Neural crest cell (in vitro differentiated cells): ENCODE measurements around the gene GNAT2. TPM values are rescaled to one million over a fixed set of nuclear protein-coding genes. Genes with fewer than 3 reads are reported as not detected.

ENCODE experiments used
- DNase-seq: peaks from one replicate; pipeline ENCODE4 v3.0.0; 2021; ENCODE audit warnings: low read depth, mixed read lengths, low spot score
- H3K27ac Mint-ChIP-seq: one replicate; pipeline ENCODE4 v1.8.0; 2021; ENCODE audit warnings: mild to moderate bottlenecking, mixed read lengths; ENCODE audit not compliant: unreplicated experiment
- H3K27me3 Mint-ChIP-seq: 2 replicates; pipeline ENCODE4 v1.8.0; 2021; ENCODE audit warnings: low read depth, mild to moderate bottlenecking, mixed read lengths
- H3K36me3 Mint-ChIP-seq: 2 replicates; pipeline ENCODE4 v1.8.0; 2021; ENCODE audit warnings: low read depth, mild to moderate bottlenecking, mixed read lengths
- H3K4me1 Mint-ChIP-seq: 2 replicates; pipeline ENCODE4 v1.8.0; 2021; ENCODE audit warnings: mixed read lengths
- H3K4me3 Mint-ChIP-seq: one replicate; pipeline ENCODE4 v1.8.0; 2021; ENCODE audit warnings: mild to moderate bottlenecking, mixed read lengths
- H3K9me3 Mint-ChIP-seq: 2 replicates; pipeline ENCODE4 v1.8.0; 2021; ENCODE audit warnings: mixed read lengths
- CTCF ChIP-seq: fragments of 200-600 bp; sonication (generic); conservative IDR thresholded peaks from 2 replicates; pipeline ENCODE4 v1.5.0; 2021; ENCODE audit warnings: antibody characterized with exemption, mild to moderate bottlenecking
- total RNA-seq: library from RNA; stranded (reverse); gene quantifications from 2 replicates; pipeline ENCODE4 v1.2.1, GENCODE V29; 2021

GNAT2 gene
- total RNA-seq, 1 donor from 2014 or later: not detected

- H3K4me3 Mint-ChIP-seq: peak within 1 kb of the TSS; percentile 94
- peaks cover 37% of the 10 kb centered on the region for H3K4me1 Mint-ChIP-seq
- H3K27me3 Mint-ChIP-seq: peaks cover 35% of the 10 kb centered on the region
- no peak for TF ChIP-seq CTCF
- H3K36me3 Mint-ChIP-seq: no peaks in the 10 kb centered on the region
- peak within 1 kb of the TSS; percentile 95 for H3K27ac Mint-ChIP-seq
- H3K9me3 Mint-ChIP-seq: no peaks in the 10 kb centered on the region
- DNase-seq: peak; percentile 68
Observed at GRCh38 chr1:109655615-109656519, 36.5 kb upstream of the GNAT2 start, which contains the start of gene GSTM4. Gene GSTM4, plus strand, starts transcription at chr1:109656099. Its CDS starts 291 bp downstream, at chr1:109656390.

- H3K4me3 Mint-ChIP-seq: peak overlapping the region; percentile 94
Observed at GRCh38 chr1:109654519-109654918, 35.1 kb upstream of the GNAT2 start.

GRCh38 chr1:109653306-109653705 lies 33.9 kb upstream of the GNAT2 start:
- no peak for TF ChIP-seq CTCF
- peaks cover 40% of the 10 kb centered on the region for H3K27me3 Mint-ChIP-seq
- H3K27ac Mint-ChIP-seq: no peak overlapping the region
- peaks cover 42% of the 10 kb centered on the region for H3K4me1 Mint-ChIP-seq
- peaks cover 5% of the 10 kb centered on the region for H3K9me3 Mint-ChIP-seq
- H3K36me3 Mint-ChIP-seq: no peaks in the 10 kb centered on the region
- DNase-seq: no peak
- H3K4me3 Mint-ChIP-seq: peak overlapping the region; percentile 56

More at GRCh38 chr1:109654519-109654918, 35.1 kb upstream of the GNAT2 start:
- Mint-ChIP-seq H3K27me3 (peaks cover 40% of the 10 kb centered on the region), H3K9me3 (no peaks in the 10 kb centered on the region), H3K4me1 (peaks cover 39% of the 10 kb centered on the region), H3K27ac (no peak overlapping the region), H3K36me3 (no peaks in the 10 kb centered on the region)
- TF ChIP-seq CTCF: no peak
- DNase-seq: no peak

GRCh38 chr1:109652402-109652801 lies 33.0 kb upstream of the GNAT2 start:
- H3K4me3 Mint-ChIP-seq: no peak overlapping the region
- peaks cover 40% of the 10 kb centered on the region for H3K27me3 Mint-ChIP-seq
- peaks cover 5% of the 10 kb centered on the region for H3K9me3 Mint-ChIP-seq
- no peak for DNase-seq
- peaks cover 2% of the 10 kb centered on the region for H3K36me3 Mint-ChIP-seq
- H3K27ac Mint-ChIP-seq: no peak overlapping the region
- H3K4me1 Mint-ChIP-seq: peaks cover 33% of the 10 kb centered on the region
- no peak for TF ChIP-seq CTCF

GRCh38 chr1:109650609-109651008 lies 31.2 kb upstream of the GNAT2 start:
- H3K4me1 Mint-ChIP-seq: peaks cover 20% of the 10 kb centered on the region
- no peak for DNase-seq
- H3K36me3 Mint-ChIP-seq: peaks cover 7% of the 10 kb centered on the region
- no peak overlapping the region for H3K4me3 Mint-ChIP-seq
- no peak for TF ChIP-seq CTCF
- H3K9me3 Mint-ChIP-seq: peaks cover 5% of the 10 kb centered on the region
- no peak overlapping the region for H3K27ac Mint-ChIP-seq
- peaks cover 36% of the 10 kb centered on the region for H3K27me3 Mint-ChIP-seq
